Measurements from ENCODE around the gene CCDC141.
A peak's percentile ranks its signal among the peaks of the same experiment; 100 is the strongest.

Gene CCDC141

GRCh38 chr2:178908810-178909209 lies 141.1 kb downstream of the CCDC141 start:
- DNase-seq: no peak

DNA sequence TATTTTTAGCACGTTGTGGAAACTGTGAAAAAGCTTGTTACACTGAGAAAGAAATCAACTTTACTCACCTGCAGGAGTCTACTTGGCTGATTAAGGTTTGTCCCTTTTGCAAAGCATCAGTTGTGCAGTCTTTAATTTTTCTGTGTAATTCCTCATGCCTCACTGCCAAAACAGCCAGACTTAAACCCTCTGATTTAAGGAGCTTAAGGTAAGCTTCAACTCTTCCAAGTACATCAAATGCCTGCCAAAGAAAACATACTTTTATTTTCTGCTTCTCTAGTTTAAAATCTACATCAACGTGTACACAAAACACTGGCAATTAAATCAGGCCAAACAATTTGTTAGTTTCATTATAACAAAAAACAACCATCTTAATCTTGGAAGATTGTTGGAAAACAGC lies 144.7 kb downstream of the CCDC141 start:
- DNase-seq: no peak

DNA sequence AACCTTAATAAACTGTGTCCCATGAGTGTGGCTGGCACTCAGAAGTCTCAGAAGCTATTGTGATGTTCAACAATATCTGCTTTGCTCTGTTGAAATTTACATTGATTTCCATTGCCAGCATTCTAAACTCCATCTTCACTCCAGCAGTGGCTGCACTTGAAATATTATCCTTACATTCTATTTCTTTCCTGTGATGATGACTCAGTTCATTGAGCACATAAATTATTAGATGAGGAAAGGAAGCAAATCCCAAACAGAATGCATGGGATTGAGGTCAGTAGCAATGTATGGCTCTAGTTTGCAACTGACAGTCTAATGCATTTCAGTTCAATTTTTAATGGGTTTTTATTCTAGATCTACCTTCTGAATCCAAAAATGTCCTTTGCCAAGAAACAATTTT lies 150.3 kb downstream of the CCDC141 start:
- no peak for DNase-seq

DNA sequence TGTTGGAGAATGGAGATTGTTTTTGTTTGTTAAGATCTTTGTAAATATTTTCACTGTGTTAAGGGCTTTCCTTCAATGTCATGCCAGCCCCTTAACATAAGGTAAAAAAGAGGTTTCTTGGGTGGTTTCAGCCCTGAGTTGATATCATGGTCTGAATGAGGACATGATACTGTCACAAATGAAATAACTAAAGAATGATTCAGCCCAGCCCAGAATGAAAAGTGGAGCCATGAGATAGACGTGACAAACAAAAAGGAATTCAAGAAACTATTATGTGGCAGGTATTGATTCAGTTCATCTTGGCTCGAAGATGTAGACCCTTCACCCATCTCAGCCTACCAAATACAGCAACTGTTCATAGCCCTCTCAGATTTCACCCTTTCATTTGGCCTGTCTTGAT lies 154.1 kb downstream of the CCDC141 start:
- no peak for DNase-seq

- DNase-seq: no peak
Measured at GRCh38 chr2:178895171-178895570, 154.8 kb downstream of the CCDC141 start.

DNA sequence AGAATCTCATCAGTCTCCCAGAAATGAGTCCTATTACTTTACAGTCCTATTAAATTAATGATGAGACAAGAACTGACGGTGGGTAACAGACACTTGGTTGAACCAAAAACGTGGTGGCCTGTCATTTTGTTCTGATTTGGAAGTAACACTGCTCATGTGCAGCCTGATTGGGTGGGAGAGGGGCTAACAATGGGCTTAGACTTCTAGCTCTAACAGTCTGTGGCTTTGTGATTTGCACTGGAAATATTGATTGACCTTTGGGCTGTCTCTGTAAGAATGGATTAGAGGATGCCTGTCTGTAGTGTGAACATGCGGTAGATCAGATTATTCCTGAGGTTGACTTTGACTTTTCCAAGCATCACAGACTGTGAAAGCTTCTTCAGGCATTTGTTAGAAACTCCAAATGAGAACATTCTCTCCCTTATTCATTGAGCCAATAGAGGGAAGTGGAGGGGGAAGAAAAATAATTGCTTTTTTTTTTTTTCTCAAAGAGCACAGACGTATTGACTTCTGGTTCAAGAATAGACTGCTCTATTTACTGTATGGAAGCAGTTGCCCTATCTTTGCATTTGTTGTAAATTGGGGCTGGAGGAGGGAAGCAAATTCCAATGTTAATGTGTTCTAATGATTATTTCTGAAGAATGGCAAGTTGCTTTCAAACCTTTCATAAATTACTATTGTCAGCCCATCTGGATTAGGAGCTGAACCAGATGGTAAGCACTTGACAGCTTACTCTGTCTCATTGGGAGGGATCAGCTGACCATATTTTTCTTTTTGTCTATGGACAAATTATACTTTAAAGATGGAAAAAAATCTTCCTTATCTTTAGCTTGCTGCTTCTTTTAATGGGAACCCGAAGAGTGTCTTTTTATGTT lies 156.9 kb downstream of the CCDC141 start:
- DNase-seq: no peak

DNA sequence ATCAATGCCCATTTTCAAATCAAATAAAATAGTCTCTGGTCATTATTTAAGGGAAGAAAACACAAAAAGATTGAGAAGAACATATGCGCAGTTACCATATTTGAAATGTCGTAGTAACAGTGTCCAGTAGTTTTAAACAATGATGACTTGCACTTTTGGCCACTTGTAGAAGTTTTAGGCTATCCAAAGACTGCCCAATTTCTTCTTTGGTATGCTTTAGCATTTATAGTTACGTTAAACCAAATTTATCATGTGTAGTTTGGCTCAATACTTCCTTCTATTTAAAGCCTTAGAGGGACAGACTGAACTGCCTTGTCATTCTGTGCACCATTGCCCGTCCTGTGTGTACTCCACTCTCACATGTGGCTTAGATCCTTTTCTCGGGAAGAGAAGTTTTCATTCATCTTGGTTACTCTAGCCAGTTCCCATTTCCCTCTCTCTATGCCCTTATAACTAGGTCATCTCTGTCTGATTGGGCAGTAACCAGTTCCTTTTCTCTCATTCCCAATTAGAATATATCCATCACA lies 157.9 kb downstream of the CCDC141 start:
- no peak for DNase-seq

- DNase-seq: peak; percentile 48
Measured at GRCh38 chr2:178891265-178891958, 158.5 kb downstream of the CCDC141 start.

GRCh38 chr2:178886006-178886405 lies 163.9 kb downstream of the CCDC141 start:
- DNase-seq: no peak

DNA sequence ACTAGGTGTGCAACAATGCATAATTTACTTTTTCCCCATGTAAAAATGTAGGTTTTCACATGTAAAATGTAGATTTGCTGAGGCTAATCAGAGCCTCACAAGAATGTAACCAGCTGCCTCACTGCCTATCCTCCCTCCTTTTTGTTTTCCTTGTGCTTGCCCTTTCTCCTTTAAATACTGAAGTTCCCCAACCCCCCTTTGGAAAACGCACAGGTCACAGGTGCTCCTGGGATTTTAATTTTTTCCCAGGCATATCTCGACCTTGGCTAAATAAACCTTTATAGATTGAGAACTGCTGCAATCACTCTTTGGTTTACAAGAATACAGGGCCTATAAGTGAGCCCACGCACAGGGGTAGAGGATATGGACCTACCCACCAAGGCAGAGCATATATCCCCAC lies 165.5 kb downstream of the CCDC141 start:
- no peak for DNase-seq

GRCh38 chr2:178882666-178883440 lies 167.1 kb downstream of the CCDC141 start:
- no peak for DNase-seq

GRCh38 chr2:178881075-178881474 lies 168.9 kb downstream of the CCDC141 start:
- DNase-seq: no peak

DNA sequence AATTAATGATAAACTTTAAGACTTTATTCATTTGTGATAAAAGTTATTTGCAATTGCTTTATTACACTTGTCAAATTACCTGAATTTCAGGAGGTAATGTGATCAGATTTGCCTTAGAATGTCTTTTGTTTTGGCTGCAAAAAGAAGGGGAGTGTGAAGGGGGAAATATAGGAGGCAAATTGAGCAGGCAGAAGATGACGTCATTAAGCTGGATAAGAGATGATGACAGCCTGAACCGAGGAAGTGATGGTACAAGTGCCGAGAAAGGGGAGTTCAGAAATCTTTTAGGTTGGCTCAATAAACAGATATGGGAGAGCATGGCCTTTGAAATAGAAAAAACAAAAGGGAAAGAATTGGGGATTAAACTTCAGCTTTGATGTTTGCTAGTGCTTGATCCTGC lies 169.7 kb downstream of the CCDC141 start:
- no peak for DNase-seq

GRCh38 chr2:178877874-178878273 lies 172.1 kb downstream of the CCDC141 start:
- no peak for DNase-seq

DNA sequence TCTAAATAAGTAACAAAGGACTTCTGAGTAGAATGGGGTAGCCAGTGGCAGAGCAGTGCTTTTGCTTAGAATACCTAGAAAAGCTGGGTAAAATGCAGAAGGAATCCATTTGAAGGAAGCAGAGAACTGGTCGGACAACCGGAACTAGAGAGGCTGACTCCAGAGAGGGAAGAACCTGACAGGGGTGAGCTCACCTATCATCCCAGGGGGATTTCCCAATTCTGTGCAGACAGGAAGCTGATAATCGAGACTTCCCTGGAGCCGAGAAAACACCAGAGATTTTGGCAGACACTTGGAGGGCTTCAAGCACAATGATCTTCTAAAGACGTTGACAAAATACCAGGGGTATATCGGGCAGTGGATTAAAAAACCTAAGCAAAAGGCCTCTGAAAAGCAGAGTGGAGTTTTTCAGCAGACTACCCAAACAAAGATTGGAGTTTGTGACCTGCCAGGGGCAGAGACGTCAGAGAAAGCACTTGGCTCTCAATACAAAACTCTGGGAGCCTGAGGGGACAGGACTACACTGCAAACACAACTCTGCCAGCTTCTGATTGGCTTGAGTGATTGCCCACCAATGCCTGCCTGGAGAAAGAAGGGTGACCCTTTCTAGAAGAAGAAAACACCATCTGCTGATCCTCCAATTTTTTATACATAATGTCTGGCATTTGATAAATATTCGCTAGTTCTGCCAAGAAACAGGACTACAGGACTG lies 175.3 kb downstream of the CCDC141 start:
- no peak for DNase-seq

GRCh38 chr2:178873912-178874311 lies 176.0 kb downstream of the CCDC141 start:
- DNase-seq: no peak

- no peak for DNase-seq
Measured at GRCh38 chr2:178871536-178871935, 178.4 kb downstream of the CCDC141 start.

DNA sequence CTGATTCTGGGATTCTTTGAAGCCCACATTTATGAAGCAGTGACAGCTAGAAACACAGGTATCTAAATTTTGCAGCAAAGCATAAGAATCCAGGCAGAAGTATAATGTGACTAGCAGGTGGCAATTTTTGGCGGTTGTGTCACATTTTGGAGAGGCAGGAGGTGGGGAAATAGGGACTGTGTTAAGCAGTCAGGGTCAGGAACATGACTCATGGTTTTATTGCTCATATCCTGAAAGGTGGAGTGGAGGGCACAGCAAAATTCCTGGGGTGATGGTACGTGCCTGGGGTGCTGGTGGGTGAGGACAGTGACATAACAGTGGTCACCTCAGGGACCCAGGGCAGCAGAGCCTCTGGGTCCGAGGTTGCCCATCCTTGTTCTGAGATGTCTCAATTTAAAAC lies 179.2 kb downstream of the CCDC141 start:
- DNase-seq: no peak

- no peak for DNase-seq
Measured at GRCh38 chr2:178865999-178866398, 183.9 kb downstream of the CCDC141 start.

DNA sequence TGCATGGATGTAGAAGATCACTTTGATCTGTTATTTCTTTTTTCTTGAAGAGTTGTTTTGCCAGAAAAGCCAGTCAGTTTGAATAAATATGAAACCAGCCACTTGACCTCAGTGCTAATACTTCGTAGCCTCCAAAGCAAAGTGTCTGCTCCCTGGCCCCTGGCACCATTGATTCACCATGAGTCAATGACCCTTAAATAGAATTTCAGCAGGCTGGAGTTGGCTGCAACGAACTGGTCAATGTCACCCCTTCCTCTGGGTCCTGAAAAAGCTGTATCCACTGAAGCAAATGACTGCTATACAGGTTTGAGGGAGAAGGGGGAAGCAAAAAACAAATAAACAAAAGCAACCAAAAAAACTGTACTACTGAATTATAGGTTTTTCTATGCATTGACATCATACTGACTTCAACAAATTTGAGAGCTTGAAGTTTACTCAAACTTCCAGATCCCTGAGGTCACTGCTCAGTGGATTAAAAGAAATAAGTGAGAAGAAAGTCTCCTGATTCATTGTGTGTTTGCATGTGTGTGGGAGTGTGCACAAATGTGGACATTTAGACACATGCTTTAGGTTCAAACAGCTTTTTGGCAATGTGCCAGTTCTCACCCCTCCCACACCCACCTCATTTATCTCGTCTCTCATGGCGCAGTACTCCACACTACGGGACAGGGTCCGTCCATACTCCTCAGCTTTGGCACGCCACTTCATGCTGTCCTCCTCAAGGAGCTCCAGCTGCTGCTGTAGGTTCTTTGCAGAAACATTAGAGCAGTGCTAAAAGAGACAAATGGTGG lies 184.6 kb downstream of the CCDC141 start:
- DNase-seq: no peak

DNA sequence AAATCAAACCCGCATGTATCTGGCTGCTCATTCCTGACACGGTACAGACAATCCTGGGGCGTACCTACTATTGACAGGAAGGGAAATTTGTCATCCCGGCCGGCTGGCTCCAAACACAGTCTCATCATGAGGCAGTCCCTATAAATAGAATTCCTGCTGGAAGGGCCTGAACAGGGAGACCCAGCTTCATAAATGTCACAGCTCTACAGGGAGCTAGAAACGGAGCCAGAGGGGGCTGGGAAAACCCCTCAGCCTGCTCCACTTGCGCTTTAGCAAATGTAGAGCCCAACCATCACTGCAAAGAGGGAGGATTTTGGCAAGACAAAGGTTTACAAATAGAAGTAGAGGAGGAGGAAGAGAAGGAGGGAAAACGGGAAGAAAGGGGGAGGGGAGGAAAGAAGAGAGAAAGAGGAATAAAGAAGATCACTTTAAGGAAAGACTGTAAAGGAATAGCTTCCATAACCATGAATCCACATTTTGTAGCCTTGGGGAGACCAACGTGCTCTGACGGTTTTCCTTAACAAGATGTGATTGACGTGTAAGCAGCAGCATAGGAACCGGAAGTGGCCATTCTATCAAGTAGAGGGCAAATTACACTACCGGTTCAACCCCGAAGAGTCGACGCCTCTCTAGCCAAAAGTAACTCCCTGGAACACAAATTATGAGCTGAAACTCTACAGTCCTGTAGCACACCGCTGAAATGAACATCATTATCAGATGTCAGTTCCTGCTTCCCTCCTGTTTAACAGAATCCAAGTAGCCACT lies 185.9 kb downstream of the CCDC141 start:
- DNase-seq: no peak

Measured in activated CD4-positive, alpha-beta T cell treated with anti-CD3 and anti-CD28 coated beads, Interleukin-2, amount 50 U/mL, for 1 hour (primary cell).